HG03064 (cell line): Measurements from ENCODE around the gene RTN4R.
"Not testable (repeated sequence)": the region's sequence is repeated elsewhere in the genome, so short reads cannot be mapped to it uniquely, and the experiment has no call there.

ENCODE experiments used
- ATAC-seq: cut with Tn5 transposase; IDR thresholded peaks from one replicate; pipeline ENCODE4 v1.9.1; 2021; ENCODE audit warnings: low read depth; ENCODE audit not compliant: unreplicated experiment

The RTN4R gene

GRCh38 chr22:20268279-20269012 lies at the start of gene RTN4R:
TSS of gene RTN4R (minus strand) at chr22:20268318. CDS start at chr22:20268092, 226 bp downstream.
- no peak for ATAC-seq

- not testable (repeated sequence) for ATAC-seq
These were observed 49.4 kb upstream of the RTN4R start for GRCh38 chr22:20317402-20318042.

GRCh38 chr22:20316844-20317401 lies 48.8 kb upstream of the RTN4R start:
- ATAC-seq, result no peak

DNA sequence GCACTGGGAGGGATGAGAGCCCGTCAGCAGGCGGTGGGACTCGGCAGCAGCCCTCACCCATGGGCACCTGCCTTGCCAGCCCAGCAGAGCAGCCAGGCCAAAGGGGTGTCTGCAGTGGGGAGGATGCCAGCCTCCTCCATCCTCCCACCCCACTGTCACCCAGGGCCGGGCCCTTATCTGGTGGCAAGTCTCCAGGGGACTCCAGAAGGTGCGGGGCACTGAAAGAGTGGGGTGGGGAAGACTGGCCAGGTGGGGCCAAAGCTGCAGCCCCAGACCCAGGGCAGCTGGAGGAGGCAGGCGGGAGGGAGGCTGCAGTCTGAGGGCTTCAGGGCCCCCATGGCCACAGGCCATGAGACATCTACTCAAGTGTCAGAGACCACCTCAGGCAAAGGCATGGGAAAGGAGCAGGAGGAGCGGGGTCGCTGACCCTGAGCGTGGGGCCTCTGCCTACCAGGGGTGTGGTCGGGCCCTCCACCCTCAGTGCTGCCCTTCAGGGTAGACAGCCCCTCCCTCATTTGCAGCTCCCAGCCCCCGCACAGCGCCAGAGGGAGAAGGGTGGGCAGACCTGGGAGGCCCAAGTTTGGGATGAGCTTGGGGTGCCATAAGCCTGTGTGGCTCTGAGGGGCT lies 48.2 kb upstream of the RTN4R start:
- no peak for ATAC-seq

GRCh38 chr22:20315337-20316216 lies 47.5 kb upstream of the RTN4R start:
- ATAC-seq, result no peak

GRCh38 chr22:20314741-20315336 lies 46.7 kb upstream of the RTN4R start:
- not testable (repeated sequence) for ATAC-seq

- not testable (repeated sequence) for ATAC-seq
These were observed 46.1 kb upstream of the RTN4R start for GRCh38 chr22:20314206-20314605.

GRCh38 chr22:20313306-20314077 lies 45.4 kb upstream of the RTN4R start:
- not testable (repeated sequence) for ATAC-seq

DNA sequence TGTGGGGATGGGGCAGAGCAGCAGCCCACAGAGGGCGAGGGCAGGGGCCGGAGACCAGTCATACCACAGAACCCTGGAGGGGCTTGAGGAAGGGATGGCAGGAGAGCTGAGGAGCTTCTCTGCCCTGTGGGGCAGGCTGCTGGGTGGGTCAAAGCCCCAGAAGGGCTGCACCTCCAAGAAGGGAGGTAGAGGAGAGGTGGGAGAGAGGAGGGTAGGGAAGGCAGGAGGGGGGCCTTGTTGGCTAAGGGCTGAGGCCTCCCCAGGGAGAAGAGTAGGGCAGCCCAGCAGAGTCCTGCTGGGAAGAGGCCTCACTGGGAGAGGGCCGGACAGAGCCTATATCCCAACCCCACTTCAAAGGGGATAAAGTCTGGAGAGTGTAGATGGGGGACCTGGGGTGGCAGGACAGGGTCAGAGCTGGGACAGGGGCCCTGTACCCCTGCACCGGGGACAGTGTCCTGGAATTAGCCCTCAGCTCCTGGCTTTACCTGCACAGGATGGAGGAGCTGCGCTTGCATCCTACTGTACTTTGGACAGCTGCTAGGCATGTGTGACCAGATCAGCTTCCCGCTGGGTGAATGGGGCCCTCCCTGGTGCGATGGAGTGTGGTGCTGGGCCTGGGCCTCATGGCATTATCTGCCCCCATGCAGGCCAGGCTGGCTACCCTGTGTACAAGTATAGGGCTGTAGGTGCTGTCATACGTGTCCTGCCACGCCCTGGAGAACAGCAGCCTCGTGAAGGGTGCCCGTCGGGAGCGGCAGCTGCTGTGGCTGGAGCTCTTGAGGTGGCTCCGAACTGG lies 44.5 kb upstream of the RTN4R start:
- no peak for ATAC-seq

DNA sequence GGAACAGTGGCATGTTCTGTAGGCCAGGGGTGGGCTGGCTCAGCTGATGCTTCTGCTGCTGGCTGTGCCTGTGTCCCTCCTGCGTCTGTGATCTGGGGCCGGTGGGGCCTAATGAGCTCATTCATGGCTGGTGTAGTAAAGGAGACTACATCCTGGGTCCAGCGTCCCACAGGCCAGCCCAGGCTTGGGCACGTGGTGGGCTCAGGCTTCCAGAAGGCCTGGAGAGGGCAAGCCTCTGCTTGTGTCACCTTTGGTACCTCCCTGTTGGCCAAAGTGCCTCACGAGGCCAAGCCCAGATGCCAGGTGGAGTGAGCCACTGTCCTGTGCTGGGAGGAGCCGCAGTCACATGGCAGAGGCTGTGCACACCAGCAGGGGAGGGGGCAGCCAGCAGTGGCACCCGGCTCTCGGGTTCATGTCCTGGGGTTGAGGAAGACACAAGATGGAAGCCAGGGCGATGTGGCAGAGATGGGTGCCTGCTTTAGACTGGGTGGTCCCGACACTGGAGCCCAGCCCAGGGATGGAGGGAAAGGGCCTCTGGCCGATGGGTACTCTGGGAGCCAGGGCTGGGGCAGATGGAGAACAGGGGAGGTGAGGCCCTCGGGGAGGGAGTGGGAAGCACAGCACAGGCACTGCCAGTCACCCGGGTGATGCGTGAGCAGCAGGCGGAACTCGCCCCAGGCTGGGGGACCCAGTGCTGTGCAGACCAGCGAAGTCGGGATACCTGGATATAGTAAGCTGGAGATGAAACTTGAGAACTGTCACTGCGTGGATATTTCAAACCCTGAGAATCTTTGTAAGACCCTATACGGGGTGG lies 43.3 kb upstream of the RTN4R start:
- not testable (repeated sequence) for ATAC-seq

DNA sequence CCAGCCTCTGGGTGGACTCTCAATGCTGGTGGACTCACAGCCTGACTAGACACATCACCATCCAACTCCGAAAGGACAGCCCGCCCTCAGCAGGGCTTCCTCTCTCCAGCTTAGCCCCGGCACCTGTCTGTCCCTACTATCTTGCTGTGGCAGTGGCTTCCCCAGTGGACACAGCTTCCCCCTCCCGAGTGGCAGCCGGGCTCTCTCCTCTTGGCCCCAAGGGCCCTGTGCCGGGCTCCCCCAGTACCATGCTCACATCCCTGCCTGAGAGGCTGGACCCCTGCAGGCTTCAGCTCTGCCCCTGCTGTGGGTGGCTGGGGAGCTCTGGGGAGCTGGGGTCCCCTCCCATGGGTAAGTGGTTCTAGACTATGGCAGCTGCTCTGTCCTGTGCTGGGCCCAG lies 42.7 kb upstream of the RTN4R start:
- ATAC-seq, result not testable (repeated sequence)

DNA sequence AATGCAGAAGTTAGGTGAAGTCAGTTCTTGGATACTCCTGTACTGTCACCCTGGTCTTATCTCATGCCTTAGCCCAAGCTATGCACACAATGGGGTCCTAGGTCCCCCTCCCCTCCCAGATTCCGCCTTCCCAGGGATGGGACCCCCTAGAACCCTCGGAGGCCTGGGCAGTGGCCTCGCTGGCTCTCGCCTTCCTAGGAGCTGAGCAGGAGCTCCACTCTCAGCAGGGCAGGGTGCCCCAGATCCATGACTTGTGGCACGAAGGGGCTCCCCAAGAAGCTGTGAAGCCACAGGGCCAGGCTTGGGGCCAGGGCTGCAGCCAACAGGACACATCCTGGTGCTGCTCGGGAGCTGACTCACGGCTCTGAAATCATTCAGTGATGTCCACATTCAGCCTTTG lies 42.1 kb upstream of the RTN4R start:
- not testable (repeated sequence) for ATAC-seq

DNA sequence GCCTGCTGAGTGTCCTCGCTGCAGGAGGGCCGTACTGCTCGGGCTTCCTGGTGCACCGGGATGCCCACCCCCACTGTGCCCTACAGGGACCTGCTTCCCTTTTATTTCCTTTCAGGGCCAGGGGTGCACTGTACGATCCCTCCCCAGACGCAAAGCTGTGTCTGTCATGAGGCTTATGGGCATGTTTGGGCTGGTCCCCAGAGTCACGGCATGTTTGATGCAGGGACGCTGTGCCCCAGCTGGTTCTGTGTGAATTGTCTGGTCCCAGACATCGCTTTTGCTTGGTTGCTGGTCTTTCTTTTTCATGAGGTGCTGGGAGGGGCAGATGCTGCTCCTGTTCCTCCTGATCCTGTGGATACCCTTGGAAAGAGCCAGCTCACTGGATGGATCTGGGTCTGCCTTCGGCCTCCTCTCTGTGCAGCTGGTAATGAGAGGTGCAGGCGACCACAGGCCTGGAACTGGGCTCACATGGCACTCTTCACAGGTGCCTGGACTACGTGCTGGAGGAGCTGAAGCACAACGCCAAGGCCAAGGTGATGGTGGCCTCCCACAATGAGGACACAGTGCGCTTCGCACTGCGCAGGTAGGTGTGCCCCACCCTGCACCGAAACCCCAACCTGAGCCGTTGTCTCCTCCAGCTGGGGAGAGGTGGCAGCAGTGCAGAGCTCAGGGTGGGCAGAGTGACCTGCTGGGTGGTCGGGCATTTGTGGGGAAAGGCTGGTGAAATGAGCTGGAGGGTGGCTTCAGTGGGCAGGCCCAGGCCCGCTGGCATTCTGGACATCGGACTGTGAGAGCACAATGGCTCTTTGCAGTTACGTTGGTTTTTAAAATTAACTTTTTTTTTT lies 40.9 kb upstream of the RTN4R start:
- not testable (repeated sequence) for ATAC-seq

DNA sequence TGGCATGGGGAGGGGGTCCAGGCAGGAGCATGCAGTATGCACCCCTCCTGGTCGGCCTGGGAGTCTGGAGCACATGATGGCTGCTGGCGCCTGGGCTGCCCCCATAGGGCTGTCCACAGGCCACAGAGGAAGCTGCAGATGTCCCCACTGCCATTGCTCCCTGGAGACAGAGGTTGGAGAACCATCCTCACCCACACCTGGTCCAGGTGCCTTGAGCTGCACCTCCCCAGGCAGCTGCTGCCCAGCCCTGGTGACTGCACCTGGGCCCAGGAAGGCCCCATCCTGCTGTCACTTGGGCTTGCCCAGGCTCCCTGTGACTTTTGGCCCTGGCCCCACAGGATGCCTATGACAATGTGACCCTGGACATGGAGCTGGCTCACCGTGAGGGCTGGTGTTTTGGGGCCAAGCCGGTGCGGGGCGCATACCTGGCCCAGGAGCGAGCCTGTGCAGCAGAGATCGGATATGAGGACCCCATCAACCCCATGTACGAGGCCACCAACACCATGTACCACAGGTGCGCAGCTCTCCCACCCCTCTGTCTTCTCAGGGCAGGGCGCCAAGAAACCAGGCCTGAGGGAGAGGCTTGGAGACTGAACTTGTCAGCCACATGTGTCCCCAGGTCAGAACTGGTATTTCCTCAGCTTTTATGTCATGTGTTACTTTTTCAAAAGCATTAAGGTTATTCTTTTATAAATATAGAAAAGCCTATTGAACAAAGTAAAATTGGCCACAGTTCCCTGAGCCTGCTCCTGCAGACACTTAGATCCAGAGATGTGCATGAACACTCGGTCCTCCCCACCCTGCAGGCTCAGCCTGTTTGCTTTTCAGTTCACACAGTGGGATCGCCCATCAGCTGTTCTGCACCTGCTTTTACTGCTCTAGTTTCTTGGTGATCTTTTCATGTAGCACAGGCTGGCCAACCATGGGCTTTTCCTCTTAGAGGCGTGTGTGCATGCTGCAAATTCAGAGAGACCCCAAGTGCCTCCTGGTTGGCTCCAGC lies 39.6 kb upstream of the RTN4R start:
- not testable (repeated sequence) for ATAC-seq

DNA sequence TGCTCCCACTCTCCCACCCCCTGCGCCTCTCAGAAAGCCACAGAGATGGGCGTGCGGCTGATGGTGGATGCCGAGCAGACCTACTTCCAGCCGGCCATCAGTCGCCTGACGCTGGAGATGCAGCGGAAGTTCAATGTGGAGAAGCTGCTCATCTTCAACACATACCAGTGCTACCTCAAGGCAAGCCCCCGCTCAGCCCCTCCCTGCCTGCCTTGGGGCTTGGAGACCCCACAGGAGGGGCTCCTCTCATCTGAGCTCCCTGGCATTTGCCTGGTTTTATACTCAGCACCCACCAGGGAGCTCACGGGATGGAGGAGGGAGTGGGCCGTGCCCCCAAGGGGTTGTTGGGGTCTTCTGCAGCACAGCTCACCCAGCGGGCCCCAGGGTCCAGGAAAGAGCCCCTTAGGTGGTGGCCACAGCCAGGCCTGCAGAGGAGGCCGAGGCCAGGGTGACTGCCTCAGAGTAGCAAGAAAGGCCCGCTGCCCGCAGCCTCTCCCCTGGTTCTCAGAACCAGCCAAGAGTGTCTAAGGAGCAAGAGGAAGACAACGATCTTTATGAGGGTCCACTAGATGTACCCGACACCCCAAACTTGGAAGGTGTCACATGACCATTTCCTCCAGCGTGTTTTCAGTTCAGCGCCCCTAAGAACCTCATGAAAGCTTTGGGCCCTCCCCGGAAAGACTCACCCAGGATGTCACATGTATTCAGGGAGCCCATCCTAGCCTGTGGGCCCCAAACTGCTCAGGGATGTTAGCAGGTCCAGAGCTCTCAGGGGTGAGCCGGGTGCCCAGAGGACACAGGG lies 38.7 kb upstream of the RTN4R start:
- not testable (repeated sequence) for ATAC-seq
